Left ventricle myocardium inferior (tissue), 1 donor: ENCODE results near the gene PRR36. TPM values are rescaled to one million over a fixed set of nuclear protein-coding genes. Genes with fewer than 3 reads are reported as not detected.

Source experiments
- DNase-seq: peaks from one replicate; pipeline ENCODE4 v3.0.0-alpha.2; 2020
- H3K27ac ChIP-seq: fragments of 200-600 bp; replicated peaks from 2 replicates; pipeline ENCODE4 v1.8.0; 2021
- H3K27me3 ChIP-seq: fragments of 200-600 bp; 2 replicates; pipeline ENCODE4 v1.8.0; 2021; ENCODE audit warnings: low read depth
- H3K36me3 ChIP-seq: fragments of 200-600 bp; 2 replicates; pipeline ENCODE4 v1.8.0; 2021
- H3K4me1 ChIP-seq: fragments of 200-600 bp; 2 replicates; pipeline ENCODE4 v1.8.0; 2021
- H3K4me3 ChIP-seq: fragments of 200-600 bp; 2 replicates; pipeline ENCODE4 v1.8.0; 2021; ENCODE audit warnings: mild to moderate bottlenecking, moderate library complexity
- H3K9me3 ChIP-seq: fragments of 200-600 bp; replicated peaks from 2 replicates; pipeline ENCODE4 v1.8.0; 2021
- CTCF ChIP-seq: fragments of 200-600 bp; IDR thresholded peaks from 2 replicates; pipeline ENCODE4 v1.8.0; 2021; ENCODE audit warnings: antibody characterized with exemption, mild to moderate bottlenecking, borderline replicate concordance
- intact Hi-C: fragments of 100-400 bp; cut with micrococcal nuclease; formaldehyde crosslinking; loops from one replicate; pipeline ENCODE4 v1.11.0; 2022
- total RNA-seq: library from RNA; stranded (reverse); fragmentation: NEBNext Ultra II Directional; extraction: Animal tissue kit (Norgen Biotek cat#: 25700); gene quantifications from one replicate; pipeline ENCODE4 v1.2.1, GENCODE V29; 2021
- donor health status: DM: no; HTN: yes; CAD: no; lungs with severe emphysema.

PRR36 gene
- total RNA-seq, 1 donor from 2014 or later: not detected

- Histone ChIP-seq H3K9me3 (no peaks in the 10 kb centered on the region), H3K4me3 (no peak overlapping the region), H3K36me3 (peaks cover 36% of the 10 kb centered on the region), H3K27me3 (no peaks in the 10 kb centered on the region), H3K4me1 (peaks cover 54% of the 10 kb centered on the region), H3K27ac (no peak overlapping the region)
- intact Hi-C loops: no loop called here
- no peak for DNase-seq
- TF ChIP-seq CTCF: no peak
These were observed 31.7 kb upstream of the PRR36 start for GRCh38 chr19:7905859-7906258.

GRCh38 chr19:7905268-7905667, 31.1 kb upstream of the PRR36 start:
- TF ChIP-seq CTCF: no peak
- intact Hi-C loops: no loop called here
- no peaks in the 10 kb centered on the region for H3K9me3 ChIP-seq
- peaks cover 54% of the 10 kb centered on the region for H3K4me1 ChIP-seq
- H3K4me3 ChIP-seq: peak overlapping the region; percentile 97
- no peak overlapping the region for H3K27ac ChIP-seq
- peaks cover 30% of the 10 kb centered on the region for H3K36me3 ChIP-seq
- H3K27me3 ChIP-seq: no peaks in the 10 kb centered on the region
- DNase-seq: no peak

- Histone ChIP-seq H3K27ac (peak overlapping the region; percentile 93), H3K4me1 (peaks cover 54% of the 10 kb centered on the region), H3K4me3 (peak overlapping the region; percentile 97), H3K9me3 (no peaks in the 10 kb centered on the region), H3K36me3 (peaks cover 22% of the 10 kb centered on the region), H3K27me3 (no peaks in the 10 kb centered on the region)
- no peak for TF ChIP-seq CTCF
- intact Hi-C loops: no loop called here
- no peak for DNase-seq
These were observed 30.2 kb upstream of the PRR36 start for GRCh38 chr19:7904074-7905020.

DNA sequence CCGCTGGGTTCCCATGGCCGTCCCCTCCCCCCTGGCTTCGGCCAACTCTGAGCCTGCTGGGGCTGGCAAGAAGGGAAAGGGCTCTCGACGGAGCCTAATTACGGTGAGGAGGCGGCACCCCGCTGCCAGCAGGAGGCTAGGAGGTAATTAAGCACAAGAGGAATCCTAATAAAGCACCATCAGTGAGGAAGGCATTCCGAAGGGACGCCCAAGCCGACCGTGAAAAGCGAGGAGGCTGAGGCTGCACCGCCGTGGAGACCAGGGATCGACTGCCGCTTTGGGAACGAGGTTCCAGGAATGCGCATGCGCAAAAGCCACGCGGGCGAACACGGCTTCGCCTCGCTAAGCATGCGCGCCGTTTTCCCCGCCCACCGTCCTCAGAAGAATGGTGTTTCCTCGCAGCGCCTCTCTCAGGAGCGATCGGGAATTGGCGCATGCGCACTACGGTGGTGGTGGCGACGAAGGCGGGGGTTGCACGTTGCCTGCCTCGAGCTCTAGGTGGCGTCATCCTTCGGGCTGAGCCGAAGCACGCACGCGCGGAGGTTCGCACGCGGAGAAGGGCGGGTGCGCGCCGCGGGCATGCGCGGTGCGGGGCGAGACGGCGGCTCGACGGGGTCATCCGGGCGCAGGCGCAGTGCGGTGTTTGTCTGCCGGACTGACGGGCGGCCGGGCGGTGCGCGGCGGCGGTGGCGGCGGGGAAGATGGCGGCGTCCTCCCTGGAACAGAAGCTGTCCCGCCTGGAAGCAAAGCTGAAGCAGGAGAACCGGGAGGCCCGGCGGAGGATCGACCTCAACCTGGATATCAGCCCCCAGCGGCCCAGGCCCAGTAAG, 29.3 kb upstream of the PRR36 start, which contains the start of gene MAP2K7:
Gene MAP2K7 (plus strand): TSS at position 634 of the 830 bp plus-strand sequence. CDS start 68 bp downstream, at position 702.
- peaks cover 17% of the 10 kb centered on the region for H3K36me3 ChIP-seq
- H3K27ac ChIP-seq: peak within 1 kb of the TSS; percentile 93
- H3K27me3 ChIP-seq: no peaks in the 10 kb centered on the region
- TF ChIP-seq CTCF: peak; percentile 58
- no peaks in the 10 kb centered on the region for H3K9me3 ChIP-seq
- H3K4me1 ChIP-seq: peaks cover 52% of the 10 kb centered on the region
- peak; percentile 100 for DNase-seq
- H3K4me3 ChIP-seq: peak within 1 kb of the TSS; percentile 97
- intact Hi-C loops: no loop called here

- TF ChIP-seq CTCF: no peak
- H3K9me3 ChIP-seq: no peaks in the 10 kb centered on the region
- H3K27ac ChIP-seq: peak overlapping the region; percentile 93
- intact Hi-C loops: no loop called here
- peaks cover 46% of the 10 kb centered on the region for H3K4me1 ChIP-seq
- peaks cover 17% of the 10 kb centered on the region for H3K36me3 ChIP-seq
- no peak for DNase-seq
- peak overlapping the region; percentile 97 for H3K4me3 ChIP-seq
- H3K27me3 ChIP-seq: no peaks in the 10 kb centered on the region
These were observed 28.6 kb upstream of the PRR36 start for GRCh38 chr19:7902796-7903243.
